PC-9 (cell line): ENCODE results near the gene FNDC7. TPM values are rescaled to one million over a fixed set of nuclear protein-coding genes. Genes with fewer than 3 reads are reported as not detected.

ENCODE experiments used
- BruUV-seq: library from RNA; stranded (reverse); fragments of 400-500 nt; replicated peaks from 2 replicates; lab custom pipeline; 2021; lab: Mats Ljungman, UMichigan
- CTCF ChIA-PET: fragments of 300-600 bp; sonication (Branson Sonifier 250); formaldehyde crosslinking; loops from one replicate; lab custom pipeline; 2022; ENCODE audit warnings: antibody characterized with exemption; lab: Charles Lee
- POLR2A ChIA-PET: fragments of 300-600 bp; sonication (Branson Sonifier 250); formaldehyde crosslinking; loops from one replicate; lab custom pipeline; 2022; ENCODE audit warnings: antibody characterized with exemption; ENCODE audit not compliant: unreplicated experiment; lab: Charles Lee
- DNase-seq, 2 experiments: peaks; one replicate each; pipeline versions ENCODE4 v3.0.0 to v3.0.0-alpha.2; 2015 to 2022; ENCODE audit warnings: mixed read lengths in 1 of 2
- H2AFZ ChIP-seq: fragments of 200-600 bp; sonication (generic); 2 replicates; pipeline ENCODE4 v1.8.1; 2017; ENCODE audit warnings: antibody characterized with exemption
- H3F3A ChIP-seq: fragments of 200-600 bp; sonication (generic); 2 replicates; pipeline ENCODE4 v1.8.1; 2017; ENCODE audit warnings: antibody characterized with exemption, mild to moderate bottlenecking, low read depth; ENCODE audit not compliant: insufficient read depth
- H3K27ac ChIP-seq: fragments of 200-600 bp; sonication (generic); 2 replicates; pipeline ENCODE4 v1.6.1; 2016; ENCODE audit warnings: mixed run types
- H3K27me3 ChIP-seq: fragments of 200-600 bp; sonication (generic); 2 replicates; pipeline ENCODE4 v1.6.1; 2016; ENCODE audit warnings: low read depth, mixed run types; ENCODE audit not compliant: insufficient read depth
- H3K36me3 ChIP-seq: fragments of 200-600 bp; sonication (generic); 2 replicates; pipeline ENCODE4 v1.6.1; 2016; ENCODE audit warnings: low read depth, mixed run types
- H3K4me1 ChIP-seq: fragments of 200-600 bp; sonication (generic); replicated peaks from 2 replicates; pipeline ENCODE4 v1.6.1; 2016; ENCODE audit warnings: mixed run types; ENCODE audit not compliant: insufficient read depth
- H3K4me2 ChIP-seq: fragments of 200-600 bp; sonication (generic); 2 replicates; pipeline ENCODE4 v1.6.1; 2017; ENCODE audit warnings: mixed run types
- H3K4me3 ChIP-seq: fragments of 200-600 bp; sonication (generic); 2 replicates; pipeline ENCODE4 v1.6.1; 2016; ENCODE audit warnings: mixed run types
- H3K79me2 ChIP-seq: fragments of 200-600 bp; sonication (generic); 2 replicates; pipeline ENCODE4 v1.6.1; 2017; ENCODE audit warnings: low read depth, mixed run types
- H3K9me2 ChIP-seq: fragments of 200-600 bp; sonication (generic); 2 replicates; pipeline ENCODE4 v1.8.1; 2017; ENCODE audit warnings: mild to moderate bottlenecking; ENCODE audit not compliant: insufficient read depth
- H3K9me3 ChIP-seq: fragments of 200-600 bp; sonication (generic); 2 replicates; pipeline ENCODE4 v1.8.1; 2016; ENCODE audit warnings: low read depth; ENCODE audit not compliant: insufficient read depth
- H4K20me1 ChIP-seq: fragments of 200-600 bp; sonication (generic); 2 replicates; pipeline ENCODE4 v1.8.1; 2017; ENCODE audit not compliant: insufficient read depth
- EZH2 ChIP-seq: fragments of 200-600 bp; sonication (generic); IDR thresholded peaks from 2 replicates; pipeline ENCODE4 v1.8.0; 2017; ENCODE audit warnings: antibody characterized with exemption, low read depth
- intact Hi-C: fragments of 100-400 bp; cut with micrococcal nuclease; formaldehyde crosslinking; loops from one replicate; pipeline ENCODE4 v1.10.0; 2022; ENCODE audit not compliant: unreplicated experiment
- total RNA-seq: library from RNA; stranded (reverse); gene quantifications from 2 replicates; pipeline ENCODE4 v1.2.3, GENCODE V29; 2021
- TF ChIP-seq, protein P1 (sequence below): fragments of 200-600 bp; sonication (generic); conservative IDR thresholded peaks from 2 replicates; pipeline ENCODE4 v1.6.1; 2017; ENCODE audit warnings: mixed run types, antibody characterized with exemption, mild to moderate bottlenecking, moderate library complexity

FNDC7 gene
- total RNA-seq, 1 experiment from 2014 or later, result 0.20 TPM

DNA sequence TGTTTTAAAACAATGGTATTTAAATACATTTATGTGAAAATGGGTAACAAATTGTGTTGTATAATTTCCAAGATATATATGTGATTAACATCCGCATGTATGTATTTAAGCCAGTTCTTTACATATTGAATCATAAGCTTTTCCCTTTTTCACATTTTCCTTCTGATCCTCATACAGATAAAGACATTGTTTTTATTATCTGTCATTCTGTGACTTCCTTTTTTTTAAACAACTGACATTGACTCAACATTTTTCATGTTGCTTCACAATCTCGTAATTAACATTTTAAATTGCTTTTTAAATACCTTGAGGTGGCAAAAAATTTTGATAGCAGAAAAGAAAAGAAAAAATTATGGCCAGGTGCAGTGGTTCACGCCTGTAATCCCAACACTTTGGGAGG, 35.2 kb downstream of the FNDC7 start:
- no peaks in the 10 kb centered on the region; the same call in 1 of the 2 replicates for H4K20me1 ChIP-seq
- no peak overlapping the region for H2AFZ ChIP-seq
- no peaks in the 10 kb centered on the region for H3K9me3 ChIP-seq
- ChIA-PET CTCF (no interaction called here), POLR2A (no interaction called here)
- peaks cover 12% of the 10 kb centered on the region; the same call in 1 of the 2 replicates for H3K36me3 ChIP-seq
- no TSS peak for BruUV-seq
- H3K4me1 ChIP-seq, result peaks cover 13% of the 10 kb centered on the region
- no peak for DNase-seq
- no peaks in the 10 kb centered on the region for H3K9me2 ChIP-seq
- intact Hi-C loops, result loop anchor here (2.0 kb wide), 4 partner anchors 27 to 295 kb away; partner anchors contain the start of genes HENMT1 and WDR47
- H3K27me3 ChIP-seq, result no peaks in the 10 kb centered on the region
- peak overlapping the region; percentile 81 for H3K4me2 ChIP-seq
- H3K27ac ChIP-seq, result peak overlapping the region; percentile 83
- peaks cover 32% of the 10 kb centered on the region for H3K79me2 ChIP-seq
- TF ChIP-seq, protein P1, sequence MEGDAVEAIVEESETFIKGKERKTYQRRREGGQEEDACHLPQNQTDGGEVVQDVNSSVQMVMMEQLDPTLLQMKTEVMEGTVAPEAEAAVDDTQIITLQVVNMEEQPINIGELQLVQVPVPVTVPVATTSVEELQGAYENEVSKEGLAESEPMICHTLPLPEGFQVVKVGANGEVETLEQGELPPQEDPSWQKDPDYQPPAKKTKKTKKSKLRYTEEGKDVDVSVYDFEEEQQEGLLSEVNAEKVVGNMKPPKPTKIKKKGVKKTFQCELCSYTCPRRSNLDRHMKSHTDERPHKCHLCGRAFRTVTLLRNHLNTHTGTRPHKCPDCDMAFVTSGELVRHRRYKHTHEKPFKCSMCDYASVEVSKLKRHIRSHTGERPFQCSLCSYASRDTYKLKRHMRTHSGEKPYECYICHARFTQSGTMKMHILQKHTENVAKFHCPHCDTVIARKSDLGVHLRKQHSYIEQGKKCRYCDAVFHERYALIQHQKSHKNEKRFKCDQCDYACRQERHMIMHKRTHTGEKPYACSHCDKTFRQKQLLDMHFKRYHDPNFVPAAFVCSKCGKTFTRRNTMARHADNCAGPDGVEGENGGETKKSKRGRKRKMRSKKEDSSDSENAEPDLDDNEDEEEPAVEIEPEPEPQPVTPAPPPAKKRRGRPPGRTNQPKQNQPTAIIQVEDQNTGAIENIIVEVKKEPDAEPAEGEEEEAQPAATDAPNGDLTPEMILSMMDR, result no peak
- TF ChIP-seq EZH2, result no peak
- H3F3A ChIP-seq, result peaks cover 8% of the 10 kb centered on the region
- peak overlapping the region; percentile 77; the same call in 1 of the 2 replicates for H3K4me3 ChIP-seq

DNA sequence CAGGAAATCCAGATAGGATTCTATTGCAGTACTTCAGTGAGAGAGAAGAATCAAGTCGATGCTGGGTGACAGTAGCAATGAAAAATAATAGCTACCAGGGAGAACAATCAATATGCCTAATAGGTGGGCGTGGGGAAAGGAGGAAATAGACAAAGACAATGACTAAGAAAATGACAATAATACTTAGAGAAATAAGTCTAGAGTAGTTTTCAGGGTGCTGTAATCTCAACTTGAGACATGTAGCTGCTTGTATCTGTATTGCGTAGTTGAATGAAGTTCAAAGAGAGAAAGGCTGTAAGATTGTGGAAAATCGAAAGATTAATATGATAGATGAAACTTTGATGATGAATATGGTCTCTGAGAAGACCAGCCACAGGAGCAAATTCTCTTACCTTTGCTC, 36.4 kb downstream of the FNDC7 start:
- Histone ChIP-seq H3K4me3 (no peak overlapping the region), H3K27ac (no peak overlapping the region), H2AFZ (no peak overlapping the region), H3K36me3 (peaks cover 22% of the 10 kb centered on the region), H3K9me2 (no peaks in the 10 kb centered on the region), H4K20me1 (no peaks in the 10 kb centered on the region; the same call in 1 of the 2 replicates), H3K27me3 (no peaks in the 10 kb centered on the region), H3K4me2 (no peak overlapping the region), H3K4me1 (peaks cover 13% of the 10 kb centered on the region), H3F3A (peaks cover 8% of the 10 kb centered on the region), H3K79me2 (peaks cover 32% of the 10 kb centered on the region), H3K9me3 (no peaks in the 10 kb centered on the region)
- TF ChIP-seq, protein P1, result no peak
- no peak for TF ChIP-seq EZH2
- intact Hi-C loops, result no loop called here
- CTCF ChIA-PET, result no interaction called here
- POLR2A ChIA-PET, result no interaction called here
- DNase-seq, result no peak
- BruUV-seq, result no TSS peak

DNA sequence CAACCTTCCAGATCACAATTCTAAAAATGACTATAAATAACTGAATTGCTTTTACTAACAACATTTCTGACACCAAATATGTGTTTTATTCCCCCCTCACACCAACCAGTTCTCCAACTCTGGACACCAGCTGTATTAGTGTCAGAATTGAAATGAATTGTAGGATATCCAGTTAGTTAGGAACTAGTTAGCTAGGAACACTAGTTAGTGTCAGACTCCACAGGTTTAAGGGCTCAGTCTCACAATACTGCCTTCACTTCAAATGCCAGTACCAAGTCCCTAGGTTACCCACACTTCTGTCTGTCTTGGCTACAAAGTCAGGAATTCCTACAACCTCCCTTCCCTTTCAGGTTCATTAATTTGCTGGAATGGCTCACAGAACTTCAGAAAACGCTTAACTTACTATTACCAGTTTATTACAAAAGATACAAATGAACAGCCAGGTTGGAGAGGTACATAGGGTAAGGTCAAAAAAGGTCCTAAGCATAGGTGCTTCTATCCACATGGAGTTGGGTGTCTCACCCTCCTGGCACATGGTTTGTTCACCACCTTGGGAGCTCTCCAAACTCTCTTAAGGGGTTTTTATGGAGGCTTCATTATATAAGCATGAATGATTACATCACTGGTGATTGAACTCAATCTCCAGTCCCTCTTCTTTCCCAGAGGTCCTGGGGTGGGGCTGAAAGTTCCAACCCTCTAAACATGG, 37.9 kb downstream of the FNDC7 start:
- ChIA-PET POLR2A (no interaction called here), CTCF (no interaction called here)
- intact Hi-C loops, result no loop called here

More for the DNA sequence above, 37.9 kb downstream of the FNDC7 start:
- no TSS peak for BruUV-seq
- no peak for DNase-seq
- H3K9me3 ChIP-seq, result no peaks in the 10 kb centered on the region
- no peak overlapping the region for H3K27ac ChIP-seq
- no peaks in the 10 kb centered on the region; the same call in 1 of the 2 replicates for H4K20me1 ChIP-seq
- no peak for TF ChIP-seq EZH2
- TF ChIP-seq, protein P1, result no peak
- H3F3A ChIP-seq, result peaks cover 8% of the 10 kb centered on the region
- H3K36me3 ChIP-seq, result peaks cover 26% of the 10 kb centered on the region
- H3K4me1 ChIP-seq, result peaks cover 13% of the 10 kb centered on the region
- no peaks in the 10 kb centered on the region for H3K9me2 ChIP-seq
- H3K4me3 ChIP-seq, result no peak overlapping the region
- H3K27me3 ChIP-seq, result no peaks in the 10 kb centered on the region
- H3K79me2 ChIP-seq, result peaks cover 32% of the 10 kb centered on the region
- H3K4me2 ChIP-seq, result no peak overlapping the region
- no peak overlapping the region for H2AFZ ChIP-seq
